Nephron progenitor cell (in vitro differentiated cells): ENCODE data around the gene SMIM41.

Source experiments
- DNase-seq: peaks from one replicate; pipeline ENCODE4 v3.0.0; 2021
- H3K27ac Mint-ChIP-seq: 2 replicates; pipeline ENCODE4 v1.8.0; 2021; ENCODE audit warnings: mild to moderate bottlenecking, moderate library complexity, mixed read lengths
- H3K27me3 Mint-ChIP-seq: 2 replicates; pipeline ENCODE4 v1.8.0; 2021; ENCODE audit warnings: mild to moderate bottlenecking, low read depth, mixed read lengths; ENCODE audit not compliant: poor library complexity
- H3K36me3 Mint-ChIP-seq: 2 replicates; pipeline ENCODE4 v1.8.0; 2021; ENCODE audit warnings: low read depth, mixed read lengths
- H3K4me1 Mint-ChIP-seq: 2 replicates; pipeline ENCODE4 v1.8.0; 2021; ENCODE audit warnings: mixed read lengths
- H3K4me3 Mint-ChIP-seq: 2 replicates; pipeline ENCODE4 v1.8.0; 2021; ENCODE audit warnings: mild to moderate bottlenecking, moderate library complexity, mixed read lengths
- H3K9me3 Mint-ChIP-seq: 2 replicates; pipeline ENCODE4 v1.8.0; 2021; ENCODE audit warnings: mild to moderate bottlenecking, moderate library complexity, mixed read lengths
- TF ChIP-seq, protein P1 (sequence below): fragments of 200-600 bp; sonication (generic); IDR thresholded peaks from 2 replicates; pipeline ENCODE4 v1.5.0; 2021; ENCODE audit warnings: antibody characterized with exemption

The SMIM41 gene

DNA sequence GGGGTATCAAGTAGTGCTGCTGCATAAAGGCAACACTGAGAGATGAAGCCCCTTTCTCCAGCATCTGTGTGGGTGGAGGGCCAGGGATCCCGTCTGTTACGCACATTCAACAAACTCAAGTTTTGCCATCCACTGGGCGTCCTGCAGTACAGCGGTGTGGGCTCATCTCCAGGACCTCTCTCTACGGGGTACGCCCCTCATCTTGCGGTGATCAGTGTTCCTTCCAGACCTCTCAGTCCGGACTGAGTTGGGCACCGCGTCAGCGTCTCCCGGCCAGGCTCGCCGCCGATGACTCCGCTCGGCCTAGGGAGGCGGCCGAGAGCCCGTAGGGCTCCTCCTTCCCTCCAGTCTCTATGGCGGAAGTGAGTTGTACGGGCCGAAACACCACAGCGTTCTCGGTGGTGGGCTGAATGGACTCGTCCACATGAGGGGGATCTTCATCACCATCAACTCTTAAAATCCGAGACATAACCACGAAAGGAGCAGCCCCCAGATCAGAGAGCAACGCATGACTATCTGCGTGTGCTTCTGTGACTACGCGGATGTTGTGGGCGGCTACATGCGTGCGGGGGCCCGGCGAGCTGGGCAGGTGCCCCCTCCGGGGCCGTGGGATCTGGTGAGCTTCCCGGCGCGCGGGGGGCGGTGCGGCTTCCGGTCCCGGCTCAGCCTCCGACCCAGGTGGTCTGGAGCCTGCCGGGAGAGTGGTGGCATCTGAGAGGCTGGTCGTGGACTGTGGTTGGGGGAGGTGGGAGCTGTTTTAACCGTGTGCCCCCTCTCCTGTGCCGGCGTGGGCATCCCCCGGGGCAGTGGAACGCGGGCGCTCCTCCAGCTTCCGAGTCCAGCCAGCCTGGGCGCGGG is 9.9 kb upstream of the SMIM41 start, which contains the start of gene ATG101:
ATG101 (plus strand) TSS at position 652 of the 858 bp plus-strand sequence. CDS start 3,673 bp downstream, outside the sequence.
- H3K4me3 Mint-ChIP-seq: peak within 1 kb of the TSS; percentile 99
- H3K9me3 Mint-ChIP-seq: no peaks in the 10 kb centered on the region
- peaks cover 17% of the 10 kb centered on the region for H3K36me3 Mint-ChIP-seq
- DNase-seq: peak; percentile 87
- peaks cover 28% of the 10 kb centered on the region for H3K27me3 Mint-ChIP-seq
- H3K27ac Mint-ChIP-seq: peak within 1 kb of the TSS; percentile 100
- TF ChIP-seq, protein P1, sequence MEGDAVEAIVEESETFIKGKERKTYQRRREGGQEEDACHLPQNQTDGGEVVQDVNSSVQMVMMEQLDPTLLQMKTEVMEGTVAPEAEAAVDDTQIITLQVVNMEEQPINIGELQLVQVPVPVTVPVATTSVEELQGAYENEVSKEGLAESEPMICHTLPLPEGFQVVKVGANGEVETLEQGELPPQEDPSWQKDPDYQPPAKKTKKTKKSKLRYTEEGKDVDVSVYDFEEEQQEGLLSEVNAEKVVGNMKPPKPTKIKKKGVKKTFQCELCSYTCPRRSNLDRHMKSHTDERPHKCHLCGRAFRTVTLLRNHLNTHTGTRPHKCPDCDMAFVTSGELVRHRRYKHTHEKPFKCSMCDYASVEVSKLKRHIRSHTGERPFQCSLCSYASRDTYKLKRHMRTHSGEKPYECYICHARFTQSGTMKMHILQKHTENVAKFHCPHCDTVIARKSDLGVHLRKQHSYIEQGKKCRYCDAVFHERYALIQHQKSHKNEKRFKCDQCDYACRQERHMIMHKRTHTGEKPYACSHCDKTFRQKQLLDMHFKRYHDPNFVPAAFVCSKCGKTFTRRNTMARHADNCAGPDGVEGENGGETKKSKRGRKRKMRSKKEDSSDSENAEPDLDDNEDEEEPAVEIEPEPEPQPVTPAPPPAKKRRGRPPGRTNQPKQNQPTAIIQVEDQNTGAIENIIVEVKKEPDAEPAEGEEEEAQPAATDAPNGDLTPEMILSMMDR: peak; percentile 56
- H3K4me1 Mint-ChIP-seq: peaks cover 61% of the 10 kb centered on the region

DNA sequence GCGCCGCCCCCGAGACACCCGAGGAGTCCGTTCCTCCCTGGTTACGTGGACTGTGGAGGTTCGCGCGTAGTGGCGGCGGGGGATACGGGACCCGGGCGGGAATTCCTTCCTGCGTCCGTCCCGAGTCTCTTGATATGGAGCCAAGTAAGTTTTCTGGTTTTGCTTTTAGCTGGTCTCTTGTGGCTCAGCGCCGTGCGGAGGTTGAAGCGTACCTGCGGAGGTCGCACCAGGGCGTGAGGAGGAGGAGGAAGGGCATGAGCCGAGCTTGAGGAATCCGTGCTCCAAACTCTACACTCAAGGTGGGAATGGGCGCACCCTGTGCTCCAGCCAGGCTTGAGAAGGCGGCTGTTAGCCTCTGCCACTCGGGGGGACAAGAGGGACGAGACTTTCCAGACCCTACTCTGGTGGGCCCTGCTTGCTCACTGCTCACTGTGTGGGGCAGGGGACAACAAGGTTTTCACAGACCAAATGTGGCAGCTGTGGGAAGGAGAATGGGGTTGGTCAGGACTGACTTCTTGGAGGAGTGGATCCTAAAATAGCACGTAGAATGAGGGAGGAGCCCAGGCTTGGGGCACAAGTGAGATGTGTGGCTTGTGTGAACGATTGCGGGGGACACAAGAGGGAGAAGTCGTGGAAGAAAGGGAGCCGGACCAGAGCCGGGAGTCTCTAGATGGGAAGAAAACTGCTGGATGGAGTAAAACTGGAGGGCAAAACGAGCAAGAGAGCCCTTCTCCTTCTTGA is 9.1 kb upstream of the SMIM41 start:
- Mint-ChIP-seq H3K4me1 (peaks cover 63% of the 10 kb centered on the region), H3K4me3 (peak overlapping the region; percentile 99), H3K27ac (peak overlapping the region; percentile 100), H3K27me3 (peaks cover 23% of the 10 kb centered on the region), H3K9me3 (no peaks in the 10 kb centered on the region), H3K36me3 (peaks cover 22% of the 10 kb centered on the region)
- TF ChIP-seq, protein P1: no peak
- no peak for DNase-seq

DNA sequence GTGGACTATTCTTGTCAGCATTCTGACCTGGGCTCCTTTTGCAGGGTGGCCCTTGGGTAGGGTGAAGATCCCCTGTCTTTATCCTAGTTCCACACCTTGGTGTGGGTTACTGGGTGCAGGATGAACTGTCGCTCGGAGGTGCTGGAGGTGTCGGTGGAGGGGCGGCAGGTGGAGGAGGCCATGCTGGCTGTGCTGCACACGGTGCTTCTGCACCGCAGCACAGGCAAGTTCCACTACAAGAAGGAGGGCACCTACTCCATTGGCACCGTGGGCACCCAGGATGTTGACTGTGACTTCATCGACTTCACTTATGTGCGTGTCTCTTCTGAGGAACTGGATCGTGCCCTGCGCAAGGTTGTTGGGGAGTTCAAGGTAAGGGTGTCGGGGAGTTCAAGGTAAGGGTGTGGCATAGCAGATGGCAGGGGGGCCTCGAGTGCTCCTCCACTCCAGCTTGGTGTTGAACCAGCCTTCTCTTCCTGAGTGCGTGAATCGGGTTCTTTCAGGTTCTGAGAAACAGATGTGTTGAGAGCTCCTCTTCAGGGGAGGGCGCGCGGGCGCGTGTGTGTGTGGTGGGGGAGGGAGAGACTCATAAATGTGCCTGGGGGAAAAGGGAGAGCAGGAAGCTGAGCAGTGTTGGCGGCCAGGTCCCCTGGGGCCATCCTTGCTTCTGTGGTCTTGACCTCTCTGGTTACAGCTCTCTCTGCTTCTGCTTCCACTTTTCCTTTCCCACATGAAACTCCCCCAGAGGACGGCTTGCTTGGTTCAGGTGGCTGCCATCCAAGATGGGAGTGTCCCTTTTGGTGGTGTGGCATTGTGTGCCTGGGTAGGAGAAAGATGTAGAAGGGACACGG is 5.7 kb upstream of the SMIM41 start:
- Mint-ChIP-seq H3K4me1 (peaks cover 54% of the 10 kb centered on the region), H3K36me3 (peaks cover 49% of the 10 kb centered on the region), H3K4me3 (peak overlapping the region; percentile 49), H3K9me3 (no peaks in the 10 kb centered on the region), H3K27ac (peak overlapping the region; percentile 80), H3K27me3 (peaks cover 11% of the 10 kb centered on the region)
- DNase-seq: no peak
- TF ChIP-seq, protein P1: no peak

DNA sequence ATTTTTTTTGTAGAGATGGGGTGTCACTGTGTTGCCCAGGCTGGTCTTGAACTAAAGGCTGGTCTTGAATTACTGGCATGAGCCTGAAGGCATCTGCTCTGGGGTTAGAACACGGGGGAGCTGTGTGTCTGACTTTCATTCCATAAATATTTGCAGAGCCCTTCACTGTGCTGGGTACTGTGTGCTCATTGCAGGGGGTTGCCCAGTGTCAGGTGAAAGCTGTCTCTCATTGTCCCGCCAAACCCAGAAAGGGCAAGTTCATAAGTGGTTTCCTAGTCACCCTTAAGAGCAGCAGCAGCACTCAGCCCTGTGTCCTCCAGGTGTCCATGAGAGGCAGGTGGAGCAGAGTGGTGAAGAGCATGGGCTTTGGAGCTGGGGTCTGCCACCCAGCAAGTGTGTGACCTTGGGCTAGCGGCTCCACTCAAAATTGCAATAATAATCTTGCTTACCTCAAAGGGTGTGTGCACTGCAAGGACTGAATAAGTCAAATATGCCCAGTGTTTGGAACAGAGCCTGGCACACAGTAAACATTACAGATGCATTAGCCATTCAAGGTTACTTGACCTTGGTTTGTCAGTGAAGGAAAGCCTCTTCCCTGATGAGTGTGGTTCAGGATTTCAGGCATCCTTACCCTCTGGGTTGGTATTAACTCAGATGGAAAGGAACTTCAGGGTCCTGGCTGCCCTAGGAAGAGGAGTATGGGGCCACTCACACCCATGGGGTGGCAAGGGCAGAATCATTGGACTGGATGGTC is 4.4 kb upstream of the SMIM41 start:
- no peak overlapping the region for H3K4me3 Mint-ChIP-seq
- TF ChIP-seq, protein P1: no peak
- DNase-seq: no peak
- peaks cover 52% of the 10 kb centered on the region for H3K4me1 Mint-ChIP-seq
- H3K27ac Mint-ChIP-seq: no peak overlapping the region
- peaks cover 49% of the 10 kb centered on the region for H3K36me3 Mint-ChIP-seq
- H3K9me3 Mint-ChIP-seq: no peaks in the 10 kb centered on the region
- peaks cover 7% of the 10 kb centered on the region for H3K27me3 Mint-ChIP-seq

DNA sequence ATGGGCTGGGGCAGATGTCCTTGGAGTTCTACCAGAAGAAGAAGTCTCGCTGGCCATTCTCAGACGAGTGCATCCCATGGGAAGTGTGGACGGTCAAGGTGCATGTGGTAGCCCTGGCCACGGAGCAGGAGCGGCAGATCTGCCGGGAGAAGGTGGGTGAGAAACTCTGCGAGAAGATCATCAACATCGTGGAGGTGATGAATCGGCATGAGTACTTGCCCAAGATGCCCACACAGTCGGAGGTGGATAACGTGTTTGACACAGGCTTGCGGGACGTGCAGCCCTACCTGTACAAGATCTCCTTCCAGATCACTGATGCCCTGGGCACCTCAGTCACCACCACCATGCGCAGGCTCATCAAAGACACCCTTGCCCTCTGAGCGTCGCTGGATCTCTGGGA is 2.7 kb upstream of the SMIM41 start:
- Mint-ChIP-seq H3K36me3 (peaks cover 49% of the 10 kb centered on the region), H3K9me3 (no peaks in the 10 kb centered on the region), H3K27me3 (peaks cover 10% of the 10 kb centered on the region), H3K4me1 (peaks cover 55% of the 10 kb centered on the region), H3K4me3 (no peak overlapping the region), H3K27ac (no peak overlapping the region)
- TF ChIP-seq, protein P1: no peak
- no peak for DNase-seq
